ENCODE results near the gene FOXQ1.
"Not testable (repeated sequence)": the region's sequence is repeated elsewhere in the genome, so short reads cannot be mapped to it uniquely, and the experiment has no call there.

Gene FOXQ1

GRCh38 chr6:1355068-1355467 is 43.2 kb downstream of the FOXQ1 start:
- DNase-seq (ENCODE audit: low read depth in 1 of 2, low spot score in 1 of 2), result not testable (repeated sequence)

- DNase-seq (ENCODE audit: low read depth in 1 of 2, low spot score in 1 of 2), result not testable (repeated sequence)
Observed at GRCh38 chr6:1361717-1362116, 49.8 kb downstream of the FOXQ1 start.

- no peak for DNase-seq (ENCODE audit: low read depth in 1 of 2, low spot score in 1 of 2)
Observed at GRCh38 chr6:1362643-1363042, 50.7 kb downstream of the FOXQ1 start.

- DNase-seq (ENCODE audit: low read depth in 1 of 2, low spot score in 1 of 2), result no peak
Observed at GRCh38 chr6:1363298-1363697, 51.4 kb downstream of the FOXQ1 start.

GRCh38 chr6:1363729-1364572 is 52.1 kb downstream of the FOXQ1 start:
- DNase-seq (ENCODE audit: low read depth in 1 of 2, low spot score in 1 of 2), result no peak

Data from activated CD4-positive, alpha-beta T cell treated with anti-CD3 and anti-CD28 coated beads, Interleukin-2, amount 50 U/mL, for 24 hours (primary cell).